Epithelial cell of proximal tubule (primary cell): Measurements from ENCODE around the gene WSCD1. TPM values are rescaled to one million over a fixed set of nuclear protein-coding genes. Genes with fewer than 3 reads are reported as not detected.
A peak's percentile ranks its signal among the peaks of the same experiment; 100 is the strongest.

Source experiments
- DNase-seq: peaks from one replicate; pipeline ENCODE4 v3.0.0-alpha.2; 2011; ENCODE audit warnings: low read depth
- H3K4me3 ChIP-seq: 2 replicates; pipeline ENCODE4 v1.5.1; 2011; ENCODE audit warnings: low read depth, mild to moderate bottlenecking, low read length
- total RNA-seq: library from RNA; depleted of rRNA; stranded (reverse); fragments of >200 nt; gene quantifications from 2 replicates; pipeline ENCODE4 v1.2.3, GENCODE V29; 2015
- TF ChIP-seq, protein P1 (sequence below): conservative IDR thresholded peaks from 2 replicates; pipeline ENCODE4 v1.5.1; 2012; ENCODE audit warnings: low read depth, mild to moderate bottlenecking, low read length

WSCD1 gene
- total RNA-seq, 1 donor from 2014 or later, result 55.6 TPM

DNA sequence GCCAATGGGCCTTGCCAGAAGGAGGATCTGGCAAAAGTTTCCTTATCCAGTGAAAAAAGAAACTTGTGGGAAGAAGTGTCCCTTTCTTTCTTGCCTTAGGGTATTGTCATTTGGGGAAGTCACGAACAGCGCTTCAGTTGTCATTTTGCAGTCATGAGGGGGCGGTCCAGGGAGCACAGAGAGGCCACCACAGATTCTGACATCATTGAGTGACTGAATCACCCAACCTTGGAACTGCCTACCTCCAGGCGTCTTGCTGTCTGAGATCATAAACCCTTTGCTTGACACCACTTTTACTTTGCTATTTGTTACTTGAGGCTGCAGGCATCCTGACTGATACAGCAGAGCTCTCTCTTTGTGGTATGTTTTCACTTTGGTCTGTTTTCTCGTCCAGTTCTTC is 3.1 kb upstream of the WSCD1 start:
- TF ChIP-seq, protein P1, sequence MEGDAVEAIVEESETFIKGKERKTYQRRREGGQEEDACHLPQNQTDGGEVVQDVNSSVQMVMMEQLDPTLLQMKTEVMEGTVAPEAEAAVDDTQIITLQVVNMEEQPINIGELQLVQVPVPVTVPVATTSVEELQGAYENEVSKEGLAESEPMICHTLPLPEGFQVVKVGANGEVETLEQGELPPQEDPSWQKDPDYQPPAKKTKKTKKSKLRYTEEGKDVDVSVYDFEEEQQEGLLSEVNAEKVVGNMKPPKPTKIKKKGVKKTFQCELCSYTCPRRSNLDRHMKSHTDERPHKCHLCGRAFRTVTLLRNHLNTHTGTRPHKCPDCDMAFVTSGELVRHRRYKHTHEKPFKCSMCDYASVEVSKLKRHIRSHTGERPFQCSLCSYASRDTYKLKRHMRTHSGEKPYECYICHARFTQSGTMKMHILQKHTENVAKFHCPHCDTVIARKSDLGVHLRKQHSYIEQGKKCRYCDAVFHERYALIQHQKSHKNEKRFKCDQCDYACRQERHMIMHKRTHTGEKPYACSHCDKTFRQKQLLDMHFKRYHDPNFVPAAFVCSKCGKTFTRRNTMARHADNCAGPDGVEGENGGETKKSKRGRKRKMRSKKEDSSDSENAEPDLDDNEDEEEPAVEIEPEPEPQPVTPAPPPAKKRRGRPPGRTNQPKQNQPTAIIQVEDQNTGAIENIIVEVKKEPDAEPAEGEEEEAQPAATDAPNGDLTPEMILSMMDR, result no peak
- no peak overlapping the region for H3K4me3 ChIP-seq
- DNase-seq, result no peak

DNA sequence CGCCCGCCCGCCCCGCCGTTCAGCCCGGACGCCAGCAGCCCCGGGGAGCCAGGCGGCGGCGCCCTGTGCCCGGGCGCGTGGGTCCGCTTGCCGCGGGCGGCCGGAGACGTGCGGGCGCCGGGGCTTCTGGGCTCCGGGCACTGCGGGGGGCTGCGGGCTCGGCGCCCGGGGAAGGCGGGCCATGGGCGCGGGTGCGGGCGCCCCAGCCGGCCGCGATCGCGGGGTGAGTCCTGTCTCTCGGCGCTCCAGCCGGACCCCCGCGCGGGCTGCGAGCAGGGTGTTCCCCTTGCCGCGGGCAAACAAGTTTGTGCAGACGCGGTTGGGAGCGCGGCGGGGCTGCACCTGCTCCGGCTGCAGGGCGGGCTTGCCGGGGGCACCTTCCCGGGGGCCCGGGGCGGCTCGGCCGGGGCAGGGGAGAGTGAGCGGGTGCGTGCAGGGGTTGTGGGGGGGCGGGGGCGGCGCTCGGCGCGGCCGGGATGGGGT is 292 bp downstream of the WSCD1 start:
- TF ChIP-seq, protein P1, result no peak
- peak overlapping the region; percentile 77 for H3K4me3 ChIP-seq
- DNase-seq, result no peak

DNA sequence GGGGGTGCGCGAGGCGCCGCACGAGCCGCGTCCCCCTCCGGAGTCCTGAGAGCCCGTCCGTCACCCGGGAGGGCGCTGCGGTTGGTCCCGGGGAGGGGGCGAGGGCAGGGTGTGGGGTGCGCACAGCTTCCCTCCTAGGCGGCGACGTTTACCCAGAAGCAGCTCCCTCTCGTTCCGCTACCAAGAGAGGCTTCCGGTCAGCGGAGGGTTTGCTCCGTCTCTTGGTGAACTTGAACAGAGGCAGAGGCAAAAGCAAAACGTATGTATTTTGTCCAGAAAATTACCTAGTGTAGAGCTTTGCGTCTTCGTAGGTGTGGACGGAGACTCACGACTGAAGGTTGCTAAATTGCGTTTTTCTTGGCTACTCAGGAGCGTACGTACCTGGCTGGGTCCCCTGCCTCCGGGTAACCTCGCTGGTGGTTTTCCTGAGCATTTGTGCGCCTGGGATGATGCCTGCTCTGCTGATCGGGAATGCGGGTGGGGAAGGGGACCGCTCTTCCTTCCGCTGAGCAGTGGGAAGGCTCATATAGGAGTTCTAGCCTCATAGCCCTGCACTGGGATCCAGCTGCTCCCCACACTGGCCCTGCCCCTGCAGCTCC is 833 bp downstream of the WSCD1 start:
- no peak for DNase-seq
- peak overlapping the region; percentile 77 for H3K4me3 ChIP-seq
- TF ChIP-seq, protein P1, result peak; percentile 11

DNA sequence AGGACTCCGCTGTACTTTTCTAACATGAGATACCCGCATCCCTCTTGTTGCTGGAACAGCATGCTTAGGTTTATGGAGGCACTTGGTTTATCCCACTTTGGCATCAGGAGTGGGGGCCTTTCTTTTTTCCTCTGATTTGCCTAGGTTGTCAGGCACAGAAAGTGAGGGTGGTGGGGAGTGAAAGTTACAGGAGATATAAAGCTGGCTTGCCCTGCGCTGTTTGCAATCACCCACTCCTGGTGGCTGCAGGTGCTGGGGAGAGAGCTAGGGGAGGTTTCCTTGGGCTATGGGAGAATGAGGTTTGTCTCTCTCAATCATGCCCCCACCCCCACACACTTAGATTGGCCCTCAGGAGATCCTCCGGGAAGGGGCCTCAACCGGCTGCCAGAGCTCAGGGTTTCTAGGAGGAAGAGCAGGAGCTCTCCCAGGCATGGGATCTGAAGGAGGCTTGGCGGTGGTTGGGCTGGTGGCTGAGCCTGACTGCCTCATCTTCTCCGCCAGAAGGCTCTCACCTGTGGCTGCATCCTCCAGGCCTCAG is 1.4 kb downstream of the WSCD1 start:
- DNase-seq, result no peak
- TF ChIP-seq, protein P1, result no peak
- H3K4me3 ChIP-seq, result peak overlapping the region; percentile 77

DNA sequence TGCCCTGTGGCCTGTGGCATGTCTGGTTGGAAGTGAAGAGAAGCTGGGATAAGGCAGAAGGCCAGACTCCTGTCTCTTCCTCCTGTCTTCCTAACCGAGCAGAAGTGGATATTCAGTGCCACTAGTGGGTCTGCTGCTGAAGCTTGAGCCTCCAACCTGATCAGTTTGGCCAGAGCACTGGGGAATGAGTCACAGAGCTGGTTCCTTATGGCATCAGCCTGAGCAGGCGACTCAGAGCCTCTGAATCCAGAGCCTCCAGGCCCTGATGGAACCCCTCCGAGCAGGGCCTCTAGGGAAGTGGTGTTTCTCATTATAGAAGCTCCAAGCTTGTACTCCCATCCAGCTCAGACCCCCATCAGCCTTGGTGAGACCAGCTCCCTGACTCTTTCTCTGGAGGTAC is 2.0 kb downstream of the WSCD1 start:
- peak overlapping the region; percentile 77 for H3K4me3 ChIP-seq
- DNase-seq, result no peak
- TF ChIP-seq, protein P1, result no peak

DNA sequence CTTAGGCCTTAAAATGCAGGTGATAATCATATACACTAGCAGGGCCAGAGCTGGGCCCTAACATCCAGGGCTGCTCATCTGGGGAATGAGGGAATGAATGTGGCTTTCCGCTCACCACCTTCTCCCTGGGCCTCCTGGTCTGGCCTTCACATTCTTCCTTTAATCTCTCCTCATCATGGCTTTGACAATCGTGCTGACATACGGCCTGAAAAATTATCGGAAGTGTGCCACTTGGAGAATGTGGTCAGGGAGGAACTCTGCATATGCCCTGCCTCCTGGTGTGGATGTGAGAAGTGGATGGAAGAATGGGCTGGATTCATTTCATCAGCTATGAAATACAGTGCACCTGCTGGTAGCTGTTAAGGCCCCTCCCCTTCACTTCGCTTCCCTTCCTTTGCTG is 2.4 kb downstream of the WSCD1 start:
- TF ChIP-seq, protein P1, result no peak
- DNase-seq, result no peak
- no peak overlapping the region for H3K4me3 ChIP-seq

DNA sequence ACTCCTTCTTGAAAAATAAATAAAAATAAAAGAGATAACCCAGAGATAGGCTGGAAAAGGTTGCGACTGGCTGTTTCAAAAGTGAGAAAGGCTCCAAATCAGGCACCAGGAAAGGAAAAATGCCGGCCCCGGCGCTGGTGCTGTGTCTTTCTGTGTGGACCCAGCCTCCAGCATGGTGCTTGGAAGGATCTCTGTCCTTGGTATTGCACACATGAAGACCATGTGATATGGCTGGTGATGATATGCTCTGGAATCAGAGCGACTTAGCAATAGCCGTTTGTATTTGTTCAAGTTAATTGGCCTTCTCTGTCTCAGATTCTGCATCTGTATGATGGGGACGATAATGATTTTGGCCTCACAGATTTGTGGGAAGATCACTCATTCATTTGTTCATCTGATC is 3.4 kb downstream of the WSCD1 start:
- TF ChIP-seq, protein P1, result no peak

More for the DNA sequence above, 3.4 kb downstream of the WSCD1 start:
- no peak overlapping the region for H3K4me3 ChIP-seq
- DNase-seq, result no peak
